ENCODE results near the gene PALB2. TPM values are rescaled to one million over a fixed set of nuclear protein-coding genes. Genes with fewer than 3 reads are reported as not detected.
A peak's percentile ranks its signal among the peaks of the same experiment; 100 is the strongest.

The PALB2 gene
- total RNA-seq, 1 donor from 2014 or later: 14.5 TPM

- Mint-ChIP-seq H3K27ac (ENCODE audit: unreplicated experiment) (no peak overlapping the region), H3K36me3 (ENCODE audit: low read depth, unreplicated experiment) (peaks cover 30% of the 10 kb centered on the region), H3K4me3 (ENCODE audit: unreplicated experiment) (no peak overlapping the region), H3K27me3 (ENCODE audit: unreplicated experiment) (no peaks in the 10 kb centered on the region), H3K9me3 (ENCODE audit: unreplicated experiment) (no peaks in the 10 kb centered on the region), H3K4me1 (ENCODE audit: unreplicated experiment) (no peaks in the 10 kb centered on the region)
- no peak for DNase-seq (ENCODE audit: low spot score)
- TF ChIP-seq CTCF (IDR thresholded peaks at IDR 0.05; ENCODE audit: unreplicated experiment): no peak
These were observed 62.8 kb downstream of the PALB2 start for GRCh38 chr16:23578101-23578830.

GRCh38 chr16:23577493-23577892 lies 63.6 kb downstream of the PALB2 start:
- Mint-ChIP-seq H3K27ac (ENCODE audit: unreplicated experiment) (no peak overlapping the region), H3K9me3 (ENCODE audit: unreplicated experiment) (no peaks in the 10 kb centered on the region), H3K27me3 (ENCODE audit: unreplicated experiment) (no peaks in the 10 kb centered on the region), H3K4me1 (ENCODE audit: unreplicated experiment) (no peaks in the 10 kb centered on the region), H3K4me3 (ENCODE audit: unreplicated experiment) (no peak overlapping the region), H3K36me3 (ENCODE audit: low read depth, unreplicated experiment) (peaks cover 35% of the 10 kb centered on the region)
- DNase-seq (ENCODE audit: low spot score): no peak
- no peak for TF ChIP-seq CTCF (IDR thresholded peaks at IDR 0.05; ENCODE audit: unreplicated experiment)

- Mint-ChIP-seq H3K4me1 (ENCODE audit: unreplicated experiment) (no peaks in the 10 kb centered on the region), H3K36me3 (ENCODE audit: low read depth, unreplicated experiment) (peaks cover 29% of the 10 kb centered on the region), H3K9me3 (ENCODE audit: unreplicated experiment) (no peaks in the 10 kb centered on the region), H3K4me3 (ENCODE audit: unreplicated experiment) (no peak overlapping the region), H3K27ac (ENCODE audit: unreplicated experiment) (no peak overlapping the region), H3K27me3 (ENCODE audit: unreplicated experiment) (no peaks in the 10 kb centered on the region)
- no peak for TF ChIP-seq CTCF (IDR thresholded peaks at IDR 0.05; ENCODE audit: unreplicated experiment)
- DNase-seq (ENCODE audit: low spot score): no peak
These were observed 65.3 kb downstream of the PALB2 start for GRCh38 chr16:23575834-23576233.

- Mint-ChIP-seq H3K27me3 (ENCODE audit: unreplicated experiment) (no peaks in the 10 kb centered on the region), H3K4me1 (ENCODE audit: unreplicated experiment) (no peaks in the 10 kb centered on the region), H3K36me3 (ENCODE audit: low read depth, unreplicated experiment) (peaks cover 26% of the 10 kb centered on the region), H3K9me3 (ENCODE audit: unreplicated experiment) (no peaks in the 10 kb centered on the region), H3K27ac (ENCODE audit: unreplicated experiment) (peak overlapping the region; percentile 25), H3K4me3 (ENCODE audit: unreplicated experiment) (peak overlapping the region; percentile 12)
- no peak for TF ChIP-seq CTCF (IDR thresholded peaks at IDR 0.05; ENCODE audit: unreplicated experiment)
- no peak for DNase-seq (ENCODE audit: low spot score)
These were observed 67.3 kb downstream of the PALB2 start for GRCh38 chr16:23573817-23574216.

GRCh38 chr16:23572394-23572793 lies 68.7 kb downstream of the PALB2 start:
- H3K4me1 Mint-ChIP-seq (ENCODE audit: unreplicated experiment): no peaks in the 10 kb centered on the region
- no peak overlapping the region for H3K27ac Mint-ChIP-seq (ENCODE audit: unreplicated experiment)
- no peaks in the 10 kb centered on the region for H3K9me3 Mint-ChIP-seq (ENCODE audit: unreplicated experiment)
- TF ChIP-seq CTCF (IDR thresholded peaks at IDR 0.05; ENCODE audit: unreplicated experiment): no peak
- no peaks in the 10 kb centered on the region for H3K27me3 Mint-ChIP-seq (ENCODE audit: unreplicated experiment)
- peaks cover 31% of the 10 kb centered on the region for H3K36me3 Mint-ChIP-seq (ENCODE audit: low read depth, unreplicated experiment)
- no peak for DNase-seq (ENCODE audit: low spot score)
- no peak overlapping the region for H3K4me3 Mint-ChIP-seq (ENCODE audit: unreplicated experiment)
